ENCODE results near the gene KCNN3.

Gene KCNN3

DNA sequence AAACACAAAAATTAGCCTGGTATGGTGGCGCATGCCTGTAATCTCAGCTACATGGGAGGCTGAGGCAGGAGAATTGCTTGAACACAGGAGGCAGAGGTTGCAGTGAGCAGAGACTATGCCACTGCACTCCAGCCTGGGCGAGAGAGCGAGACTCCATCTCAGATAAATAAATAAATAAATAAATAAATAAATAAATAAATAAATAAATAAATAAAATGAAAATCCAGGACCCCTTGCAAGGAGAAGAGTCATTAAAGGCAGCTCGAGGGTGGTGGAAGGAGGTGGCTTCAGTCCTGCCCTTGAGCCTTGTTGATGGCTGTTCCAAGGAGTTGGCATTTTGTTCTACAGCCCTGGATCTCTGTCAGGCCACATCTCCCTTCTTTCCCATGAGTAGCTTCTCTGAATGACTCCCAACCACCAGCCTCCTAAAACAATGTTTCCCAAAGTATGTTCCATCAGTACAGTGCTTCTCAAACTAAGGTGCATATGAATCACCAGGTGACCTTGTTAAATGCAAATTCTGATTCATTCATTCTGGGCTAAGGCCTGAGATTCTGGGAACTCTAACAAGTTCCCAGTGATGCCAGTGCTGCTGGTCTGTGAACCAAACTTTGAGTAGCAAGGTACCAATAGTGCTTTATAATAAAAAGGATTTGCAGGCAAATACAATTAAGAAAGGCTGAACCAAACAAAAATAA, 99.0 kb downstream of the KCNN3 start (continued):
- TF ChIP-seq ZNF350 (tag by site-specific recombination; IDR thresholded peaks at IDR 0.05) (no peak), ZNF670 (tag by site-specific recombination; IDR thresholded peaks at IDR 0.05; ENCODE audit: low read depth) (no peak), ZNF19 (tag by site-specific recombination; IDR thresholded peaks at IDR 0.05; ENCODE audit: low read depth) (0 out of 2 replicates have a peak, but pooled peaks have one; percentile 66), ZNF404 (tag by site-specific recombination; IDR thresholded peaks at IDR 0.05) (0 out of 2 replicates have a peak, but pooled peaks have one; percentile 41), ZNF561 (tag by site-specific recombination; IDR thresholded peaks at IDR 0.05; ENCODE audit: borderline replicate concordance) (no peak), KLF9 (tag by site-specific recombination; IDR thresholded peaks at IDR 0.05; ENCODE audit: low read depth) (no peak), ZNF501 (tag by site-specific recombination; IDR thresholded peaks at IDR 0.05) (no peak; the same call in 1 of the 2 replicates), TCF7L2 (IDR thresholded peaks at IDR 0.05; ENCODE audit: borderline replicate concordance, low read depth, low read length) (no peak), ZNF549 (tag by site-specific recombination; IDR thresholded peaks at IDR 0.05) (no peak), ZNF791 (tag by site-specific recombination; IDR thresholded peaks at IDR 0.05) (no peak), ZNF266 (tag by site-specific recombination; IDR thresholded peaks at IDR 0.05; ENCODE audit: low read depth) (peak; percentile 84), ZNF211 (tag by site-specific recombination; IDR thresholded peaks at IDR 0.05; ENCODE audit: low read depth) (no peak), ZNF555 (tag by site-specific recombination; conservative IDR thresholded peaks at IDR 0.05) (peak; percentile 88), ZNF140 (tag by site-specific recombination; IDR thresholded peaks at IDR 0.05) (peak; percentile 83), MEIS1 (CRISPR knock-in tag; IDR thresholded peaks at IDR 0.05; ENCODE audit: borderline replicate concordance) (no peak), ZNF48 (tag by site-specific recombination; IDR thresholded peaks at IDR 0.05) (no peak), ZNF560 (tag by site-specific recombination; IDR thresholded peaks at IDR 0.05; ENCODE audit: borderline replicate concordance) (peak; percentile 77; the same call in 1 of the 2 replicates), ZIC2 (tag by site-specific recombination; IDR thresholded peaks at IDR 0.05) (no peak), ZNF248 (tag by site-specific recombination; IDR thresholded peaks at IDR 0.05) (no peak), ZSCAN23 (tag by site-specific recombination; IDR thresholded peaks at IDR 0.05) (no peak), YY2 (tag by site-specific recombination; IDR thresholded peaks at IDR 0.05) (no peak), ZEB2 (tag by site-specific recombination; IDR thresholded peaks at IDR 0.05) (no peak), ZNF529 (tag by site-specific recombination; IDR thresholded peaks at IDR 0.05; ENCODE audit: insufficient replicate concordance) (no peak), KLF10 (tag by site-specific recombination; IDR thresholded peaks at IDR 0.05) (no peak), ZNF558 (tag by site-specific recombination; IDR thresholded peaks at IDR 0.05) (peak; percentile 62; the same call in 1 of the 2 replicates), ZNF324 (tag by site-specific recombination; IDR thresholded peaks at IDR 0.05) (no peak), ZNF354C (tag by site-specific recombination; IDR thresholded peaks at IDR 0.05; ENCODE audit: borderline replicate concordance, low read depth) (no peak), ZNF610 (tag by site-specific recombination; IDR thresholded peaks at IDR 0.05; ENCODE audit: borderline replicate concordance) (no peak), KLF8 (tag by site-specific recombination; IDR thresholded peaks at IDR 0.05) (no peak), ZNF660 (tag by site-specific recombination; IDR thresholded peaks at IDR 0.05) (no peak), ZNF629 (tag by site-specific recombination; IDR thresholded peaks at IDR 0.05) (peak; percentile 56; the same call in 1 of the 2 replicates), OVOL3 (tag by site-specific recombination; IDR thresholded peaks at IDR 0.05) (0 out of 2 replicates have a peak, but pooled peaks have one; percentile 32), MZF1 (tag by site-specific recombination; IDR thresholded peaks at IDR 0.05; ENCODE audit: borderline replicate concordance) (no peak; the same call in 1 of the 2 replicates), ZFP69B (tag by site-specific recombination; IDR thresholded peaks at IDR 0.05) (no peak)
- TF ChIP-seq, protein P1, sequence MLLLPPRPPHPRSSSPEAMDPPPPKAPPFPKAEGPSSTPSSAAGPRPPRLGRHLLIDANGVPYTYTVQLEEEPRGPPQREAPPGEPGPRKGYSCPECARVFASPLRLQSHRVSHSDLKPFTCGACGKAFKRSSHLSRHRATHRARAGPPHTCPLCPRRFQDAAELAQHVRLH (tag by site-specific recombination; IDR thresholded peaks at IDR 0.05) = peak; percentile 59; the same call in 1 of the 2 replicates
- TF ChIP-seq, protein P2, sequence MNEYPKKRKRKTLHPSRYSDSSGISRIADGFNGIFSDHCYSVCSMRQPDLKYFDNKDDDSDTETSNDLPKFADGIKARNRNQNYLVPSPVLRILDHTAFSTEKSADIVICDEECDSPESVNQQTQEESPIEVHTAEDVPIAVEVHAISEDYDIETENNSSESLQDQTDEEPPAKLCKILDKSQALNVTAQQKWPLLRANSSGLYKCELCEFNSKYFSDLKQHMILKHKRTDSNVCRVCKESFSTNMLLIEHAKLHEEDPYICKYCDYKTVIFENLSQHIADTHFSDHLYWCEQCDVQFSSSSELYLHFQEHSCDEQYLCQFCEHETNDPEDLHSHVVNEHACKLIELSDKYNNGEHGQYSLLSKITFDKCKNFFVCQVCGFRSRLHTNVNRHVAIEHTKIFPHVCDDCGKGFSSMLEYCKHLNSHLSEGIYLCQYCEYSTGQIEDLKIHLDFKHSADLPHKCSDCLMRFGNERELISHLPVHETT (tag by site-specific recombination; IDR thresholded peaks at IDR 0.05) = no peak
- TF ChIP-seq, protein P3, sequence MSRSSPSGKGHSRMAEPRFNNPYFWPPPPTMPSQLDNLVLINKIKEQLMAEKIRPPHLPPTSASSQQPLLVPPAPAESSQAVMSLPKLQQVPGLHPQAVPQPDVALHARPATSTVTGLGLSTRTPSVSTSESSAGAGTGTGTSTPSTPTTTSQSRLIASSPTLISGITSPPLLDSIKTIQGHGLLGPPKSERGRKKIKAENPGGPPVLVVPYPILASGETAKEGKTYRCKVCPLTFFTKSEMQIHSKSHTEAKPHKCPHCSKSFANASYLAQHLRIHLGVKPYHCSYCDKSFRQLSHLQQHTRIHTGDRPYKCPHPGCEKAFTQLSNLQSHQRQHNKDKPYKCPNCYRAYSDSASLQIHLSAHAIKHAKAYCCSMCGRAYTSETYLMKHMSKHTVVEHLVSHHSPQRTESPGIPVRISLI (tag by site-specific recombination; IDR thresholded peaks at IDR 0.05) = no peak
- TF ChIP-seq, protein P4, sequence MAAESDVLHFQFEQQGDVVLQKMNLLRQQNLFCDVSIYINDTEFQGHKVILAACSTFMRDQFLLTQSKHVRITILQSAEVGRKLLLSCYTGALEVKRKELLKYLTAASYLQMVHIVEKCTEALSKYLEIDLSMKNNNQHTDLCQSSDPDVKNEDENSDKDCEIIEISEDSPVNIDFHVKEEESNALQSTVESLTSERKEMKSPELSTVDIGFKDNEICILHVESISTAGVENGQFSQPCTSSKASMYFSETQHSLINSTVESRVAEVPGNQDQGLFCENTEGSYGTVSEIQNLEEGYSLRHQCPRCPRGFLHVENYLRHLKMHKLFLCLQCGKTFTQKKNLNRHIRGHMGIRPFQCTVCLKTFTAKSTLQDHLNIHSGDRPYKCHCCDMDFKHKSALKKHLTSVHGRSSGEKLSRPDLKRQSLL (tag by site-specific recombination; IDR thresholded peaks at IDR 0.05) = no peak
